Ascending aorta (tissue), 2 donors: Measurements from ENCODE around the gene INMT. TPM values are rescaled to one million over a fixed set of nuclear protein-coding genes. Genes with fewer than 3 reads are reported as not detected.

Experiments used
- DNase-seq, 2 donors: peaks; one replicate each; pipeline ENCODE4 v3.0.0-alpha.2; 2019; ENCODE audit warnings: low spot score in 2 of 2
- H3K27ac ChIP-seq, 2 donors: fragments of 200-600 bp; sonication (generic); one replicate each; pipeline ENCODE4 v1.5.1; 2016 to 2017; ENCODE audit warnings: mild to moderate bottlenecking in 1 of 2
- H3K27me3 ChIP-seq: fragments of 200-600 bp; sonication (generic); one replicate; pipeline ENCODE4 v1.5.1; 2017
- H3K36me3 ChIP-seq, 2 donors: fragments of 200-600 bp; sonication (generic); one replicate each; pipeline ENCODE4 v1.5.1; 2016
- H3K4me1 ChIP-seq, 2 donors: fragments of 200-600 bp; sonication (generic); one replicate each; pipeline ENCODE4 v1.5.1; 2016 to 2017; ENCODE audit warnings: mild to moderate bottlenecking in 1 of 2
- H3K4me3 ChIP-seq, 2 donors: fragments of 200-600 bp; sonication (generic); one replicate each; pipeline ENCODE4 v1.5.1; 2016 to 2017; ENCODE audit warnings: mild to moderate bottlenecking in 1 of 2
- H3K9me3 ChIP-seq, 2 donors: fragments of 200-600 bp; sonication (generic); one replicate each; pipeline ENCODE4 v1.5.1; 2016
- intact Hi-C: fragments of 100-400 bp; cut with DNase I; formaldehyde crosslinking; loops from one replicate; pipeline ENCODE4 v1.15.1; 2023
- total RNA-seq: library from RNA; depleted of rRNA; stranded (reverse); fragments of >200 nt; gene quantifications from one replicate; pipeline ENCODE4 v1.1.0, GENCODE V29; 2016
- TF ChIP-seq, protein P1 (sequence below), 3 experiments: fragments of 200-600 bp in 2 of 3; fragments of 450-650 bp in 1 of 3; sonication (generic) in 2 of 3; IDR thresholded peaks; one replicate each; pipeline ENCODE4 v1.5.1; 2016 to 2019; ENCODE audit warnings: antibody characterized with exemption in 3 of 3, mild to moderate bottlenecking in 1 of 3, moderate library complexity in 1 of 3

INMT gene
- total RNA-seq, 1 donor from 2014 or later, result 51.8 TPM

DNA sequence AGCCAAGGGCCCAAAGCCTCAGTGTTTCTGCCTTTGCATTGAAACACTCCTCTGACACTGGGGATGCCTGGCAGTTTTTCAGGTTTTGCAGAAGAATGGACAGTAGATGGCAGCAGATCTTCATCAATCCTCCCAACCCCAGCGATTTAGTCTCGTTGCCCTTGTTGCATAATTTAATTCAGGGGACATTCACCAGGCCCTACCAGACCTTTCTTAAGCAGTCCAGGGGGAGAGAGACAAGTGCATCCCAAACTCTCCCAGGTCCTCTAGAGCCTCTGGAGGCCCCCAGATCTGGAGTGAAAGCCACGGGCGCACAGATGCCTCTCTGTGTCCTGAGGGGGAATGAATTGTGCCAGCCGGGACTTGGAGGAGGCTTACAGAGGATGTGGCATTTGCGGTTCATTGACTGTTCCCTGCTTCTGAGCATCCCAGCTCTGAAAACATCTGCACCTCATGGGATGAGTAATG lies 48.9 kb downstream of the INMT start:
- no peaks in the 10 kb centered on the region for H3K9me3 ChIP-seq
- H3K4me3 ChIP-seq, result no peak overlapping the region
- peak in 1 of 2 donors; percentile 85 for DNase-seq
- peak overlapping the region; percentile 86 to 91 for H3K27ac ChIP-seq
- TF ChIP-seq, protein P1, sequence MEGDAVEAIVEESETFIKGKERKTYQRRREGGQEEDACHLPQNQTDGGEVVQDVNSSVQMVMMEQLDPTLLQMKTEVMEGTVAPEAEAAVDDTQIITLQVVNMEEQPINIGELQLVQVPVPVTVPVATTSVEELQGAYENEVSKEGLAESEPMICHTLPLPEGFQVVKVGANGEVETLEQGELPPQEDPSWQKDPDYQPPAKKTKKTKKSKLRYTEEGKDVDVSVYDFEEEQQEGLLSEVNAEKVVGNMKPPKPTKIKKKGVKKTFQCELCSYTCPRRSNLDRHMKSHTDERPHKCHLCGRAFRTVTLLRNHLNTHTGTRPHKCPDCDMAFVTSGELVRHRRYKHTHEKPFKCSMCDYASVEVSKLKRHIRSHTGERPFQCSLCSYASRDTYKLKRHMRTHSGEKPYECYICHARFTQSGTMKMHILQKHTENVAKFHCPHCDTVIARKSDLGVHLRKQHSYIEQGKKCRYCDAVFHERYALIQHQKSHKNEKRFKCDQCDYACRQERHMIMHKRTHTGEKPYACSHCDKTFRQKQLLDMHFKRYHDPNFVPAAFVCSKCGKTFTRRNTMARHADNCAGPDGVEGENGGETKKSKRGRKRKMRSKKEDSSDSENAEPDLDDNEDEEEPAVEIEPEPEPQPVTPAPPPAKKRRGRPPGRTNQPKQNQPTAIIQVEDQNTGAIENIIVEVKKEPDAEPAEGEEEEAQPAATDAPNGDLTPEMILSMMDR (IDR thresholded peaks at IDR 0.05), result peak; percentile 71 to 87 (median 76)
- H3K4me1 ChIP-seq, result peaks cover 25 to 65% of the 10 kb centered on the region in 2 donors
- intact Hi-C loops, result loop anchor here (1.0 to 2.0 kb wide), 4 partner anchors 48 to 321 kb away; partner anchors contain the start of genes AQP1 and INMT
- H3K27me3 ChIP-seq, result no peaks in the 10 kb centered on the region
- no peaks in the 10 kb centered on the region for H3K36me3 ChIP-seq

DNA sequence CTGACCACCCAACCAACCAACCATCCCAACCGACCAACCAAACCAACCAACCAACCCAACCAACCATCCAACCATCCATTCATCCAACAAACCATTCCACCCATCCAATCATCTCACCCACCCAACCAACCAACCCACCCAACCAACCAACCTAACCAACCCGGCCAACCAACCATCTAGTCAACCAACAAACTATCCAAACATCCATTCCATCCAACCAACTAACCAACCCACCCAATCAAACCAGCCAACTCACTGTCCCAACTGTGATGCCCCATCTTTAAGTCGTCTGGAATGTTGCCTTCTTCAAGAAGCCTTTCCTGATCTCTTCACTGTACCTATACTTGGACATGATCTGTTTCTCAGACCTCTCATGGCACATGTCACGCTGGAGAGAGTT lies 50.9 kb downstream of the INMT start:
- TF ChIP-seq, protein P1 (IDR thresholded peaks at IDR 0.05), result no peak
- H3K27me3 ChIP-seq, result no peaks in the 10 kb centered on the region
- H3K27ac ChIP-seq, result peak overlapping the region; percentile 86 to 91
- peaks cover 20 to 47% of the 10 kb centered on the region in 2 donors for H3K4me1 ChIP-seq
- DNase-seq, result no peak
- H3K36me3 ChIP-seq, result no peaks in the 10 kb centered on the region
- no peak overlapping the region for H3K4me3 ChIP-seq
- H3K9me3 ChIP-seq, result no peaks in the 10 kb centered on the region
- intact Hi-C loops, result no loop called here

DNA sequence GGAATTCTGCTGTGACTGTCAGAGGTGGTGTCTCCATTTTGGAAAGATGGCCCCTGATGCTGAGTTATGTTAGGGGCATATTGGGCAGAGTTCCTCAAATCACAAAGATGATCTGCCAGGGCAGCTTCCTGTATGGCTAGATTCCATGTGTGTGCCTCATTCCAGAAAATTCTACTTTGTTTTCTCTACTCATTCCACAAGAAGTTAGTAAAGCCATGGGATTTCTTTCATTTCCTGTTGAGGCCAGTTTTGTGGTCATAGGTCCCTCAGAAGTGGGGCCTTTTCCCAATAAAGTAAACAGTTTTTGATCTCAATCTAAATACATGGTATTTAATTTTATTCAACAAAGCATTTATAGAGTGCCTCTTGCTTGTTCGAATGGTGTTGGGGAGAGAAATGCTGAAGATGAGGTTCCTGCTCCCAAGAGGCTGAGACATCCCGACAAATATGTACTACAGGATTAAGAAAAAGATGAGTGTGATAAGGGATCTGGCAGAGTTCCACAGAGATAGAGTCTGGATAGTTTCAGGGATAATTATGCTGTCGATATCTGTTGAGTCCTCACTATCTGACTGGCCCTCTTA lies 52.2 kb downstream of the INMT start:
- Histone ChIP-seq H3K27me3 (no peaks in the 10 kb centered on the region), H3K9me3 (no peaks in the 10 kb centered on the region), H3K4me1 (peaks cover 19 to 42% of the 10 kb centered on the region in 2 donors), H3K36me3 (no peaks in the 10 kb centered on the region), H3K27ac (peak overlapping the region; percentile 86 to 91), H3K4me3 (no peak overlapping the region)
- DNase-seq, result no peak
- intact Hi-C loops, result loop anchor here (1.0 kb wide), 2 partner anchors 9 to 47 kb away; no protein-coding TSS in a partner anchor
- TF ChIP-seq, protein P1 (IDR thresholded peaks at IDR 0.05), result no peak

DNA sequence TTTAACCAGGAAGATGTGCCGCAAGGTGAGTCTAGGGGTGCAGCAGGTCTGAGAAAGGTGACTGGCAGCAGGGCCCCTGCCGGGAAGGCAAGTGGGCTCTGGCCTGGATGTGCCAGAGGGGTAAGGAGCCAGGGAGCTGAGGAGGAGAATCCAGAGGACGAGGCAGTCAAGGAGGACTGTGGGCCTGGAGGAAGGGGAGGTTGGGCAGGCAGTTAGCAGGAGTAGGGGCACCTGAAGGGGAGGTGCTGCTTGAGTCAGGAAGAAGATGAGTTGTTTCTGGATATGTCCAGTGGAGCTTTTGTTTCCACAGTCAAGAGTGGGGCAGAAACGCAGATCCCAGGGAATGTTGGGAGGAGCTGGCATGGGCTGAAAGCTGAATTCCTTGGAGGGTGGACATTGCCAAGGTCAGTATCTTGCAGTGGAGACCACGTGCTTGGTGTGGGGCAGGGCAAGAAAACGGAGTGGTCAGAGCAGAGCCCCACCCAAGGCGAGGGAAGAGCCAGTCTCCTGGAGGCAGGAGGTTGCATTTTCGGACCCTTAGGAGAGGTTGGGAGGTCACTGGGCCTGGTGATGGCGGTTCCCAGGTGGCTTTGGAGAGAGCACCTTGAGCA lies 53.3 kb downstream of the INMT start:
- Histone ChIP-seq H3K4me3 (no peak overlapping the region), H3K27me3 (no peaks in the 10 kb centered on the region), H3K27ac (peak overlapping the region; percentile 86 to 91), H3K4me1 (peaks cover 12 to 35% of the 10 kb centered on the region in 2 donors), H3K9me3 (no peaks in the 10 kb centered on the region), H3K36me3 (no peaks in the 10 kb centered on the region)
- intact Hi-C loops, result no loop called here
- TF ChIP-seq, protein P1 (IDR thresholded peaks at IDR 0.05), result no peak
- DNase-seq, result no peak

DNA sequence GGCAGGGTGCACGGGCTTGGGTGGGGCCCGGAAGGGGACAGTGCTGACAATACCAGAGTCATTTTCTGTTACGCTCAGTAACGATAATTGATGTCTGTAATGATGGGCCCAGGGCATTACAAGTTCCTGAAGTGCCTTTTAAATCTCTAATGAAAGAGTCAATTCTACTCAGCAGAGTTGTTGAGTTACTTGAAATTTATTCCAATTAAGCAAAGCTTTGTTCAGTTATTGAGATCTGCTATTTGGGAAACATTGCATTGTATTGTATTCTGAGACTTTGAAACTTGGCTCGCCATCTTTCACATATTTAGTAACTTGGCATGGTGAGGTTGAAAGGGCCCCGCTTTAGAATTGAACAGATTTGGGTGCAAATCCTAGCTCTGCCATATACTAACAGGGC lies 54.0 kb downstream of the INMT start:
- peaks cover 12 to 28% of the 10 kb centered on the region in 2 donors for H3K4me1 ChIP-seq
- no peaks in the 10 kb centered on the region for H3K36me3 ChIP-seq
- H3K9me3 ChIP-seq, result no peaks in the 10 kb centered on the region
- no peaks in the 10 kb centered on the region for H3K27me3 ChIP-seq
- TF ChIP-seq, protein P1 (IDR thresholded peaks at IDR 0.05), result no peak
- intact Hi-C loops, result no loop called here
- no peak overlapping the region for H3K4me3 ChIP-seq
- no peak for DNase-seq
- peak overlapping the region; percentile 86 to 91 for H3K27ac ChIP-seq

Other genes starting within 250 kb of the INMT start
- gene GGCT, start 247.3 kb upstream of the INMT start, total RNA-seq, result 0.43 TPM
- gene GARS1, start 157.3 kb upstream of the INMT start, total RNA-seq, result 41.7 TPM
- gene CRHR2, start 69.7 kb upstream of the INMT start, total RNA-seq, result 3.1 TPM
- 6.0 TPM for gene MINDY4, start 19.3 kb downstream of the INMT start, total RNA-seq
- gene AQP1, start 159.7 kb downstream of the INMT start, total RNA-seq, result 2,113 TPM
- not detected for gene GHRHR, start 211.8 kb downstream of the INMT start, total RNA-seq